ENCODE results near the gene CR1.

DNA sequence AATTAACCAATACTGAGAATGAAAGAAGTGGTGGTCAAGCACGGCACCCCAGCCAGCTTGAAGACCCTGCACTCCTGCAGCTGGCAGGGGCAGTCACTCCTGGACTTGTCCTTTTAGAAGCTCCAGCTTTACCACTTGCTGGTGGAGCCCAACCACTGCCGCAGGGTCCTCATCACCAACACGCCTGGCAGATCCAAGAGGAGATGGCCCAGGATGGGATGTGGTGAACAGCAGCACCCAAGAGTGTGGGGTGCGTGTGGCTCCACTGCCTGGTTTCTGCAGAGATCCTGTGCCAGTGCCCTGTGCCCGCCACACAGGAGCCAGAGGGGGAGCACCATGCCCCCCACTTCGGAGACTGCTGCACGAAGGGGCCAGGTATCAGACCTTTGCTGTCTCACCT, 162.5 kb downstream of the CR1 start:
- TF ChIP-seq POLR2A (IDR thresholded peaks at IDR 0.05), result no peak
- TF ChIP-seq, protein P1, sequence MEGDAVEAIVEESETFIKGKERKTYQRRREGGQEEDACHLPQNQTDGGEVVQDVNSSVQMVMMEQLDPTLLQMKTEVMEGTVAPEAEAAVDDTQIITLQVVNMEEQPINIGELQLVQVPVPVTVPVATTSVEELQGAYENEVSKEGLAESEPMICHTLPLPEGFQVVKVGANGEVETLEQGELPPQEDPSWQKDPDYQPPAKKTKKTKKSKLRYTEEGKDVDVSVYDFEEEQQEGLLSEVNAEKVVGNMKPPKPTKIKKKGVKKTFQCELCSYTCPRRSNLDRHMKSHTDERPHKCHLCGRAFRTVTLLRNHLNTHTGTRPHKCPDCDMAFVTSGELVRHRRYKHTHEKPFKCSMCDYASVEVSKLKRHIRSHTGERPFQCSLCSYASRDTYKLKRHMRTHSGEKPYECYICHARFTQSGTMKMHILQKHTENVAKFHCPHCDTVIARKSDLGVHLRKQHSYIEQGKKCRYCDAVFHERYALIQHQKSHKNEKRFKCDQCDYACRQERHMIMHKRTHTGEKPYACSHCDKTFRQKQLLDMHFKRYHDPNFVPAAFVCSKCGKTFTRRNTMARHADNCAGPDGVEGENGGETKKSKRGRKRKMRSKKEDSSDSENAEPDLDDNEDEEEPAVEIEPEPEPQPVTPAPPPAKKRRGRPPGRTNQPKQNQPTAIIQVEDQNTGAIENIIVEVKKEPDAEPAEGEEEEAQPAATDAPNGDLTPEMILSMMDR (IDR thresholded peaks at IDR 0.05), result no peak
- no peak for TF ChIP-seq POLR2AphosphoS5 (IDR thresholded peaks at IDR 0.05)
